HL-60 (cell line): ENCODE measurements around the gene MTMR12.

ENCODE experiments used
- REST ChIP-seq: IDR thresholded peaks from 2 replicates; pipeline ENCODE4 v1.6.1; 2012; ENCODE audit warnings: low read depth; ENCODE audit not compliant: insufficient replicate concordance
- TF ChIP-seq, protein P1 (sequence below): IDR thresholded peaks from one replicate; pipeline ENCODE4 v1.5.1; 2011; ENCODE audit warnings: low read length, control low read depth, inconsistent platforms; ENCODE audit not compliant: insufficient read depth

- TF ChIP-seq, protein P1, sequence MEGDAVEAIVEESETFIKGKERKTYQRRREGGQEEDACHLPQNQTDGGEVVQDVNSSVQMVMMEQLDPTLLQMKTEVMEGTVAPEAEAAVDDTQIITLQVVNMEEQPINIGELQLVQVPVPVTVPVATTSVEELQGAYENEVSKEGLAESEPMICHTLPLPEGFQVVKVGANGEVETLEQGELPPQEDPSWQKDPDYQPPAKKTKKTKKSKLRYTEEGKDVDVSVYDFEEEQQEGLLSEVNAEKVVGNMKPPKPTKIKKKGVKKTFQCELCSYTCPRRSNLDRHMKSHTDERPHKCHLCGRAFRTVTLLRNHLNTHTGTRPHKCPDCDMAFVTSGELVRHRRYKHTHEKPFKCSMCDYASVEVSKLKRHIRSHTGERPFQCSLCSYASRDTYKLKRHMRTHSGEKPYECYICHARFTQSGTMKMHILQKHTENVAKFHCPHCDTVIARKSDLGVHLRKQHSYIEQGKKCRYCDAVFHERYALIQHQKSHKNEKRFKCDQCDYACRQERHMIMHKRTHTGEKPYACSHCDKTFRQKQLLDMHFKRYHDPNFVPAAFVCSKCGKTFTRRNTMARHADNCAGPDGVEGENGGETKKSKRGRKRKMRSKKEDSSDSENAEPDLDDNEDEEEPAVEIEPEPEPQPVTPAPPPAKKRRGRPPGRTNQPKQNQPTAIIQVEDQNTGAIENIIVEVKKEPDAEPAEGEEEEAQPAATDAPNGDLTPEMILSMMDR, result no peak
- TF ChIP-seq REST, result no peak
Observed at GRCh38 chr5:32291591-32291990, 21.1 kb downstream of the MTMR12 start.
